ENCODE results near the gene KCTD16.

The KCTD16 gene

DNA sequence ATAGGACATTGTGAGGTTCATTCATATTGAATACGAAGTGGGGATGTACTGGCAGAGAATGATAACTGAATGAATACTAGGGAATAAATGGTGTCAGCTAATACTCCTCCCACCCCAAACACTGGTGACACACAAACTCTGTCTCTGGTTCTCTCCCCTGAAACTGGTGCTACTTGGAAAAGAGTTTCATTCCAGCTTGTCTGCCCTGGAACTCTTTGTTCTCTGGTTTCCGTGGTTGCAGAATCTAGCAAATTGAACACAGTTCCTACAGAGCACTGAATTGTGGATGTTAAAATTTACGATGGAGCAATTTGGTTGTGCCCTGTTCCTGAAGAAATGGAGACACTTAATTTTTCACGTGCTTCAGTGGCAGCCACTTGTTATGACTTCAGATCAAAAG lies 181.7 kb downstream of the KCTD16 start:
- Histone ChIP-seq H3K4me1 (ENCODE audit: insufficient read depth, low read length) (no peaks in the 10 kb centered on the region), H3K9me3 (ENCODE audit: insufficient read depth, low read length, severe bottlenecking) (no peaks in the 10 kb centered on the region), H3K36me3 (ENCODE audit: insufficient read depth, low read length) (no peaks in the 10 kb centered on the region), H4K20me1 (ENCODE audit: insufficient read depth, low read length) (no peaks in the 10 kb centered on the region), H2AFZ (ENCODE audit: low read depth, low read length) (no peak overlapping the region), H3K79me2 (ENCODE audit: insufficient read depth, low read length) (no peaks in the 10 kb centered on the region), H3K4me3 (ENCODE audit: low read depth in 1 of 2, low read length in 2 of 2) (no peak overlapping the region), H3K27me3 (ENCODE audit: insufficient read depth, low read length, poor library complexity) (peaks cover 9% of the 10 kb centered on the region), H3K9ac (ENCODE audit: low read depth, low read length) (no peak overlapping the region), H3K4me2 (ENCODE audit: insufficient read depth, low read length) (no peak overlapping the region), H3K27ac (ENCODE audit: low read length) (no peak overlapping the region)
- TF ChIP-seq, protein P1, sequence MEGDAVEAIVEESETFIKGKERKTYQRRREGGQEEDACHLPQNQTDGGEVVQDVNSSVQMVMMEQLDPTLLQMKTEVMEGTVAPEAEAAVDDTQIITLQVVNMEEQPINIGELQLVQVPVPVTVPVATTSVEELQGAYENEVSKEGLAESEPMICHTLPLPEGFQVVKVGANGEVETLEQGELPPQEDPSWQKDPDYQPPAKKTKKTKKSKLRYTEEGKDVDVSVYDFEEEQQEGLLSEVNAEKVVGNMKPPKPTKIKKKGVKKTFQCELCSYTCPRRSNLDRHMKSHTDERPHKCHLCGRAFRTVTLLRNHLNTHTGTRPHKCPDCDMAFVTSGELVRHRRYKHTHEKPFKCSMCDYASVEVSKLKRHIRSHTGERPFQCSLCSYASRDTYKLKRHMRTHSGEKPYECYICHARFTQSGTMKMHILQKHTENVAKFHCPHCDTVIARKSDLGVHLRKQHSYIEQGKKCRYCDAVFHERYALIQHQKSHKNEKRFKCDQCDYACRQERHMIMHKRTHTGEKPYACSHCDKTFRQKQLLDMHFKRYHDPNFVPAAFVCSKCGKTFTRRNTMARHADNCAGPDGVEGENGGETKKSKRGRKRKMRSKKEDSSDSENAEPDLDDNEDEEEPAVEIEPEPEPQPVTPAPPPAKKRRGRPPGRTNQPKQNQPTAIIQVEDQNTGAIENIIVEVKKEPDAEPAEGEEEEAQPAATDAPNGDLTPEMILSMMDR (IDR thresholded peaks at IDR 0.05; ENCODE audit: borderline replicate concordance, extremely low read depth, low read length, poor library complexity, severe bottlenecking) = no peak
- TF ChIP-seq EZH2 (IDR thresholded peaks at IDR 0.05; ENCODE audit: borderline replicate concordance, low read depth, low read length, severe bottlenecking) = no peak
- ATAC-seq (ENCODE audit: insufficient read depth, low read depth) (no peak), DNase-seq (no peak)

DNA sequence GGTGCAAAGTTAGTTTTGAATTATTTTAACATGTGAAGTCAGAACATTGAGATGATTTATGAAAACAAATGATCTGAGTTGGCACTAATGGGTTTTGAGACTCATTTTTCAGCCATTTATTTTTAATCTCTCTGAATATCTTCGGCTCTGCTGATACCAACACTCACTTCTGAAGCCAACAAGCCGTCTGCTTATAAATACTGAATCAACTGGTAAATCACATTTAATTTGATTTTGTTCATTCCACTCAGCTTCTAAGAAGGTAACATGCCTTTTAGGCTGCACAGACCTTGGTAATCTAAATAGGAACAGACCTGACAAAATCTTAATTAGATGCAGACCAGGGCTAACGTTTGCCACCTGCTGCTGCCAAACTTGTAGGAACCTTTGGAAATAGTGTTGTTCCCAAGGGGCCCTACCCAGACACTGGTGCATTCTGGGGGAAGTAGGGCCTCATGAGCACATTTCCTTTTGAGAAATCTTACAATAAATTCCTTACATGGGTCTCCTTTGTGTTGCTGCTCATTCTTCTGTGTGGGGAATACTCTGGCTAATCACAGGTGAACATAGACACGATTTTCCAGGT lies 182.2 kb downstream of the KCTD16 start:
- H3K36me3 ChIP-seq (ENCODE audit: insufficient read depth, low read length) = no peaks in the 10 kb centered on the region
- TF ChIP-seq, protein P1 (IDR thresholded peaks at IDR 0.05; ENCODE audit: borderline replicate concordance, extremely low read depth, low read length, poor library complexity, severe bottlenecking) = no peak
- no peak for TF ChIP-seq EZH2 (IDR thresholded peaks at IDR 0.05; ENCODE audit: borderline replicate concordance, low read depth, low read length, severe bottlenecking)
- H3K4me3 ChIP-seq (ENCODE audit: low read depth in 1 of 2, low read length in 2 of 2) = no peak overlapping the region
- H3K4me2 ChIP-seq (ENCODE audit: insufficient read depth, low read length) = no peak overlapping the region
- no peak overlapping the region for H3K27ac ChIP-seq (ENCODE audit: low read length)
- H3K79me2 ChIP-seq (ENCODE audit: insufficient read depth, low read length) = no peaks in the 10 kb centered on the region
- DNase-seq = no peak
- no peaks in the 10 kb centered on the region for H4K20me1 ChIP-seq (ENCODE audit: insufficient read depth, low read length)
- H2AFZ ChIP-seq (ENCODE audit: low read depth, low read length) = no peak overlapping the region
- no peaks in the 10 kb centered on the region for H3K4me1 ChIP-seq (ENCODE audit: insufficient read depth, low read length)
- no peaks in the 10 kb centered on the region for H3K9me3 ChIP-seq (ENCODE audit: insufficient read depth, low read length, severe bottlenecking)
- peaks cover 9% of the 10 kb centered on the region for H3K27me3 ChIP-seq (ENCODE audit: insufficient read depth, low read length, poor library complexity)
- no peak overlapping the region for H3K9ac ChIP-seq (ENCODE audit: low read depth, low read length)
- no peak for ATAC-seq (ENCODE audit: insufficient read depth, low read depth)

DNA sequence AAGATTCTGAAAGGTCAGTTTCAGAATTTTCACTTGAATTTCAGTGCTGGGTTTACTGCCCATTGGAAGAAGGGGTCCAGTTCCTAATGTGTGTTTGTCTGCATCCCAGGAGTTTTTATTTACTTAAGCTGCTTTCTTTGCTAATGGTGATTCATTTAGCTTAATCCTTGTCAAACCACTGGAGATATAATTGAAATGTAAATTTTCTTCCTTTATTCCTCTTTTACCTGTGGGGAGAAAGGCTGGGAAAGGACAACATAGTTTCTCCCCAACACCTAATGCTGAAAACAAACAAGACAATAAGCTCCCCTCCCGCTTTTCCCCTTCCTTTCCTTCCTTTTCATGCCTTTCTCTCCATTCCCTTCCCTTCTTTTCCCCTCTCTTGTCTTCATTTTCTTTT lies 185.8 kb downstream of the KCTD16 start:
- TF ChIP-seq, protein P1 (IDR thresholded peaks at IDR 0.05; ENCODE audit: borderline replicate concordance, extremely low read depth, low read length, poor library complexity, severe bottlenecking) = no peak
- H3K4me3 ChIP-seq (ENCODE audit: low read depth in 1 of 2, low read length in 2 of 2) = no peak overlapping the region
- no peaks in the 10 kb centered on the region for H3K9me3 ChIP-seq (ENCODE audit: insufficient read depth, low read length, severe bottlenecking)
- no peak overlapping the region for H3K27ac ChIP-seq (ENCODE audit: low read length)
- H3K9ac ChIP-seq (ENCODE audit: low read depth, low read length) = no peak overlapping the region
- no peaks in the 10 kb centered on the region for H3K79me2 ChIP-seq (ENCODE audit: insufficient read depth, low read length)
- H3K4me2 ChIP-seq (ENCODE audit: insufficient read depth, low read length) = no peak overlapping the region
- ATAC-seq (ENCODE audit: insufficient read depth, low read depth) (no peak), DNase-seq (no peak)
- no peaks in the 10 kb centered on the region for H4K20me1 ChIP-seq (ENCODE audit: insufficient read depth, low read length)
- H3K4me1 ChIP-seq (ENCODE audit: insufficient read depth, low read length) = no peaks in the 10 kb centered on the region
- H3K27me3 ChIP-seq (ENCODE audit: insufficient read depth, low read length, poor library complexity) = peaks cover 9% of the 10 kb centered on the region
- no peaks in the 10 kb centered on the region for H3K36me3 ChIP-seq (ENCODE audit: insufficient read depth, low read length)
- no peak overlapping the region for H2AFZ ChIP-seq (ENCODE audit: low read depth, low read length)

DNA sequence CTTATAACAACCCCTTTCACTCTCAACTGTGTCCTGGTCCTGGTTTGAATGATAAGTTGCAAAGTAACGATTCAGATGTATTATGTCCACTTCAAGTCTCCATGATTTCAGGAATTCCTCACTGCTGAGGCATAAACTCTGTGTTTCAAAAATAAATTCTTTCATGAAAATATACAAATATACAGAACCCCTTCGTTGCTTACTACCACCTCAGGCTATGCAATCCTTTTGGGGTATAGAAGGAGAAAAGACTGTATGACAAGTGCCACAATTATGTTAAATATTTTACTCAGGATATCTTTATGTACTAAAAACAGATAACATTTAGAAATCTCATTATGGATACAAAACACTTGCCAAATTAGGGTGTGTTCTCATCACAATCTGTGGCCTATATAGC lies 190.7 kb downstream of the KCTD16 start:
- no peaks in the 10 kb centered on the region for H3K9me3 ChIP-seq (ENCODE audit: insufficient read depth, low read length, severe bottlenecking)
- H3K27me3 ChIP-seq (ENCODE audit: insufficient read depth, low read length, poor library complexity) = peaks cover under 1% of the 10 kb centered on the region
- TF ChIP-seq, protein P1 (IDR thresholded peaks at IDR 0.05; ENCODE audit: borderline replicate concordance, extremely low read depth, low read length, poor library complexity, severe bottlenecking) = no peak
- no peak for TF ChIP-seq EZH2 (IDR thresholded peaks at IDR 0.05; ENCODE audit: borderline replicate concordance, low read depth, low read length, severe bottlenecking)
- no peaks in the 10 kb centered on the region for H3K4me1 ChIP-seq (ENCODE audit: insufficient read depth, low read length)
- no peak overlapping the region for H3K9ac ChIP-seq (ENCODE audit: low read depth, low read length)
- H3K4me3 ChIP-seq (ENCODE audit: low read depth in 1 of 2, low read length in 2 of 2) = no peak overlapping the region
- no peak overlapping the region for H2AFZ ChIP-seq (ENCODE audit: low read depth, low read length)
- no peaks in the 10 kb centered on the region for H3K79me2 ChIP-seq (ENCODE audit: insufficient read depth, low read length)
- DNase-seq = no peak
- ATAC-seq (ENCODE audit: insufficient read depth, low read depth) = no peak
- no peak overlapping the region for H3K27ac ChIP-seq (ENCODE audit: low read length)
- no peaks in the 10 kb centered on the region for H4K20me1 ChIP-seq (ENCODE audit: insufficient read depth, low read length)
- H3K4me2 ChIP-seq (ENCODE audit: insufficient read depth, low read length) = no peak overlapping the region
- no peaks in the 10 kb centered on the region for H3K36me3 ChIP-seq (ENCODE audit: insufficient read depth, low read length)
